Measurements from ENCODE around the gene NUBP2.

Gene NUBP2

DNA sequence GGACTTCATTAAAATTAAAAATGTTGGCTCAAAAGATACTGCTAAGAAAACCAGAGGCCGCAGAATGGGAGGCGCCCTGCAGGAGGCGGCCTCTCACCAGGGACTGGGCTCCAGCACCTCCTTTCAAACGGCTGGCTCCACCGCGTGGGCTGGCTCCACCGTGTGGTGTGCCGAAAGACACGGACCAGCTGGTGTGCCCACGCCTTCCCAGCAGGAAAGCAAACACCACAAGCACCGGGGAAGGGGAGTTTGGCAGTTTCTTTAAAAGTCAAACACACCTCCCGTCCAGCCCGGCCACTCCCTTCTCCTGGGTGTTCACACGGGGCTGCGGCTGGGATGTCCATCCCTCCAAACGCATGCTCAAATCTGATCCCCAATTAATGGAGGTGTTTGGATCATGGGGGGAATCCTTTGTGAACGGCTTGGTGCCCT is 30.0 kb downstream of the NUBP2 start:
- peak; percentile 71 to 89 (median 78) for DNase-seq

DNA sequence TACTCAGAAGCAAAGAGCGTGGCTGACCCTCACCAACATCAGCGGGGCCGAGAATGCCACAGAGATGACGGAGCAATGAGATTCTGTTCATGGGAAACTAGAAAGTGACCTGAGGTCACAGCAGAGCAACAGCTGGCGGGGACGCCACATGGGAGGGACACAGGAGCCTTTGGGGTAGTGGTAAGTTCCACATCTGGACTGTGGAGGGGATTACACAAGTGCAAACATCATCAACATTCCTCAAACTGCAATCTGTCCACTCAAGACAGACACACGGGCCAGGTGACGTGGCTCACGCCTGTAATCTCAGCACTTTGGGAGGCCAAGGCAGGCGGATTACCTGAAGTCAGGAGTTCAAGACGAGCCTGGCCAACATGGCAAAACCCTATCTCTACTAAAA is 32.7 kb downstream of the NUBP2 start:
- DNase-seq: no peak

DNA sequence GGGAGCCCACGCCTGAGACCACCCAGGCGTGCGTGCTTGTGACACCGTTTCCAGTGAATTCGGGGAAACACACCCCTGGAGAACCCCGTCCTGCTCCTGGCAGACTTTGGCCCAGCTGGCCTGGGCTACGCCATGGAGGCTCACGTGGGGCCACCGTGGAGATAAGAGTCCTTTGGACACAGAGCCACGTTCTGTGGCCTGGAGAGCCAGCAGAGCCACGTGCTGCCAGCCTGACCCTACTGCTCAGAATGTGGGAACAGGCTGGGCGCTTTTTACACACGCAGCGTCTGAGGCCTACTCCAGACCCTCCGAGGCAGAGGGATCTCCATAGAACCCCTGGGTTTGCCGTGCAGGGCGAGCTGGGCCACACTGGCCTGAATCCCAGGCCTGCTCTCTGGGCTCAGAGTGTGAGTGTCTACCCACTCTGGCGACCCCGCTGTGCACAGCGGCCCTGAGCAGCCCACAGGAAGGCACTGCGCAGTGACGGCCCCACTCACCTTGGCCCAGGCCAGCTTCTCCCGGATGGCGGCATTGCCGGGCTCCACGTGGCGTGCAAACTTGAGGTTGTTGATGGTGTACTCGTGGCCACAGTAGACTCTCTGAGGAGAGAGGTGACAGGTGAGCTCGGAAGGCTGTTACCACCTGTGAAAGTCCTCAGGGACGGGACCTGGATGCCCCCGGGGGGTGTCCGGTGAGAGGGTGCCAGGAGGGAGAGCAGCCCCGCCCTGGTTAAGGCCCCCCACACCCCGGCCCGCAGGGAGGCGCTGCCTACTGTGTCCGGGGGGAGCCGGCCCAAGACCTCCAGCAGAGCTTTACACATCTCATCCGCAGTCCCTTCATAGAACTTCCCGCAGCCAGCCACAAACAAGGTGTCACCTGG is 33.9 kb downstream of the NUBP2 start:
- no peak for DNase-seq

DNA sequence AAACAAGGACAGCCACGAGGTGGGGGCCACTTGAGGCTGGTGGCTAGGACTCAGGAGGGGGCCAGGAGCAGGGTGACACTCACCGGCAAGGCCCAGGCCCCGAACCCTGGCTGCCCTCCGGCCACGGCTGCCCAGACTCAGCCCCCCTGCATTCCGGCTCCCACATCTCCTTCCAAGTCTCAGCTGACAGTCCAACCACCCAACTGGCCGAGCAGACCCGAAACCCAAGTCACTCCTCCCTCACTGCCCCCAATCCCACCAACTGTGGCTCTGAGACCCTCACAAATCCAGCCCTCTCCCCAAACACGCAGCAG is 34.5 kb downstream of the NUBP2 start:
- no peak for DNase-seq

DNA sequence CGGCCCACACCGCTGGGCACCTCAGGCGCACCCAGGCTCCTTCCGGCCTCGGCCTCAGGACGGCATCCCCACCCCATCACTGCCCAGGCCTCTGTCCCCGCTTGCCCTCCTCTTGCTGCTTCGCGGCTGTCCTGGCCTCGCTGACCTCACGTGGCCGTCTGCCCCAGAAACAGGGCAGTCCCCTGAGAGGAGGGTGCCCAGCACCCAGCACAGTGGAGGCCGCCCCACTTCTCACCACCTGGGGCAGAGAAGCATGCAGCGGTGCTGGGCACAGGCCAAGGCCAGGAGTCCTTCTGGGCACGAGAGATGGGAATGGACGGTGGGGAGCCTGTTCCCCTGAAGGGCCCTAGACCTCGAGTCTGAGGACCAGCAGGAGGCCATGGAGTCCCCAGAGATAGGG is 35.0 kb downstream of the NUBP2 start:
- no peak for DNase-seq

DNA sequence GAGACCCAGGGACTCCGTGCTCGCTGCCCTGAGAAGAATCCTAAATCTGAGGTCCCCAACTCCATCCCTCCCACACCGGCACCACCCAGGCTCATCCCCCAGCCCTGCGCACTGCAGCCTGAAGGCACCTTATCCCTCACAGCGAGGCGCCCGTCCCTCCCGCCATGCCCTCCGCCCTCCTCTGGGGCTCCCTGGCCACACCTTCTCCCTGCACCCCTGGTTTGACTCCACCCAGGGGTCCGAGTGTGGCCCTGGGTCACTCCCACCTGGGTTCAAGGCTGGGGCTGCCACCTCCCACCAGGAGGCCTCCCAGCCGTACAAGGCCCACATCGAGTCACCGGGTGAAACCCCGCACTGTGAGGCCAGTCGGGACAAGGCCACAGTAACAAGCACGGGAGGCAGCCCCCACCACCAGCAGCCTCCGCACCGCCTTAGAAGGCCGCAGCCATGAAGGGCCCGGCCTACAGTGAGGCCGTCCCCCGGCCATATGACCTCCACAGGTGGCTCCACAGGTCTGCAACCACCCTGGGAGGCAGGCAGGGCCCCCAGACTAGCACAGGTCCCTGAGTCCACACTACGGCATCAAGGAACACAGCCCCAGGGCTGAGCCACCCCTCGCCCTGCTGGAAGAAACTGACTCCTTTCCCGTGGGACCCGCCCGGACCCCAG is 35.6 kb downstream of the NUBP2 start:
- DNase-seq: no peak

DNA sequence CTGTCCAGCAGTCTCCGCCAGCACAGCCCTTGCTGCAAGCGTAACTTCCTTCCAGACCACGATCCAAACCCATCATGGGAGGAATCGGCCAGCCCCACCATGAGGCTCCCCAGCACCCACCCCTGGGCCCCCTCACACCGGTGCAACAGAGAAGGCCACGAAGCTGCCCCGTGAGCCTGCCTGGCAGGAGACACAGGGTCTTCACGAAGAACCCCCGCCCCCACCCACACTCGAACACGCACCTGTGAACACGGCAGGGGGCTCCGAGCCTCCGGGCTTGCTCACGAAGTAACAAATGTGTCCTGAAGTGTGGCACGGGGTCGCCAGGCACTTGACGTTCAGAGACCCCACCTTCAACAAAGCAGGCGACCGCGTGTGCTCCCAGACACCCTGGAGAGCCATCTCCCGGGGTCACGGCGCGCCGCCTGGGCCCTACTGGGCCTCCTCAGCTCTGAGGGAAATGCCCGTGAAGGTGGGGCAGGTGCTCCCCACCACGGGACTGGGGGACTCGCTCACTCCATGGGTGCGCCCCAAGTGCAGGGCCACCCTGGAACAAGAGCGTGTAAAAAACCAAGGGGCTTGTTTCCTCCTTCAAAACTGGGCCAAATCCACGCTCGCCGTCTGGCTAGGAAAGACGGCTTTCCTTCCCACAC is 36.2 kb downstream of the NUBP2 start:
- DNase-seq: no peak

DNA sequence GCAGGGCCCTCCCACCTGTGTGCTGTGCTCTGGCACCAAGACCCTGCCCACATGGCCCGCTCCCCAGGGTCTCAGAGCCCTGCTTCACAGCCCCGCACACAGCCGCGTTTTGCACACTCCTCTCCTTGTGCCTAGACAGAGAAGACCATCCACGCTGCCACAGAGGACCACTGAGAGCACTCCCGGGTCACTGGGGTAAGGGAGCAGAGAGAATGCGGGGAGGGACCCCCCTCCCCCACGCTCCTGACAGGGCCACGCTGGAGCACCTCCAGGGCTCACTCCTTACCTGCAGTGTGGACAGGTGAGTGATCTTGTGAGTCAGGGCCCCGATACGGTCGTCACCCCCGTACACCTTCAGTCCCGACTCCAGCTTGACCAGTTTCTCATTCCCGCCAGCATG is 36.9 kb downstream of the NUBP2 start:
- DNase-seq: no peak

DNA sequence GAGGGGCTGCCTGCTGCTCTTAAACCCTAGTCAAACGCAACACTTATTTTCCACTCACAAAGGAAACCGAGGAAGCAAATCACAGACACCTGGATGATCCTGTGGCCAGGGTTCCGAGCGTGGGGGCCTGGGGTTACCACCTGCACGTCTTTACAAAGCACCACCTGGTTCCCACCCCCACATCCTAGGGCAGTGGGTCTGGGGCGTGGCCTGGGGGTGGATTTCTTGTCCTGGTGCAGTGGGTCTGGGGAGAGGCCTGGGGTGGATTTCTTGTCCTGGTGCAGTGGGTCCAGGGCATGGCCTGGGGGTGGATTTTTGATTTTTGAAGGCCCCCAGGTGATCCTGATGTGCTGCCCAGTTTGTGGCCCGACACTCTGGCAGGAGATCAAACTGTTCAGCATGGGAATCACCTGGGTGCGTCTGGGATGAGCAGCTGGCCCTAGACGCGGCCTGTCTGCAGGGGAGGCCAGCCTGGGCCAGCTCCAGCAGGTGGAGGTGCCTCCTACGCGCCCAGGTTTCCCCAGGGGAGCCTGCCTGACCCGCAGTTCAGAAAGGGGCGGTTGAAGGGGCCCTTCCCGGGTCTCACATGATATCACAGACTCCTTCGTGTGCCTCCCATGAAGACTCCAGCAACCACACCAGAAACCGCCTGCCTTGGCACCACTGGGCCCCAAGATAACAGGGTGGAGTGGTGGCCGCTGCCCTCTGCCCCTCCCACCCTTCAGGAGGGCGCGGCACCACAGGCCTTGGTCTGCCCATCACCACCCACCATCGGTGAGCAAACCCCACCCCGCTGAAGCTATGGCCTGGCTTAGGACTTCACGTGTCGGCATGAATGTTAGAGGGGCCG is 37.6 kb downstream of the NUBP2 start:
- DNase-seq: no peak

DNA sequence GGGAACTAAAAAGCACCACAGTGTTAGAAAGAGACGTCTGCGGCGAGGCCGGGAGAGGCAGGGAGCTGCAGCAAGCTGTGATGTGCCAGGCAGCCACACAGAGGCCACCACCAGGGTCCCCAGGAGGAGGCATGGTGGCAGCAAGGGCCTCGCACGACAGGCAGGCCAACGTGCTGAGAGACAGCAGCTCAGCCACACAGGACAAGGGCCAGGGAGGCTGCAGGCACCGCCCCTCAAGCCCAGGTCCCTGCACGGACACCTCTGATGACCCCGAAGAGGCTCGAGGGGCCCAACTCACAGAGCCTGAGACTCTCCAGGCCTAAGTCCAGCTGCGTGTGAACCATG is 38.2 kb downstream of the NUBP2 start:
- DNase-seq: no peak

DNA sequence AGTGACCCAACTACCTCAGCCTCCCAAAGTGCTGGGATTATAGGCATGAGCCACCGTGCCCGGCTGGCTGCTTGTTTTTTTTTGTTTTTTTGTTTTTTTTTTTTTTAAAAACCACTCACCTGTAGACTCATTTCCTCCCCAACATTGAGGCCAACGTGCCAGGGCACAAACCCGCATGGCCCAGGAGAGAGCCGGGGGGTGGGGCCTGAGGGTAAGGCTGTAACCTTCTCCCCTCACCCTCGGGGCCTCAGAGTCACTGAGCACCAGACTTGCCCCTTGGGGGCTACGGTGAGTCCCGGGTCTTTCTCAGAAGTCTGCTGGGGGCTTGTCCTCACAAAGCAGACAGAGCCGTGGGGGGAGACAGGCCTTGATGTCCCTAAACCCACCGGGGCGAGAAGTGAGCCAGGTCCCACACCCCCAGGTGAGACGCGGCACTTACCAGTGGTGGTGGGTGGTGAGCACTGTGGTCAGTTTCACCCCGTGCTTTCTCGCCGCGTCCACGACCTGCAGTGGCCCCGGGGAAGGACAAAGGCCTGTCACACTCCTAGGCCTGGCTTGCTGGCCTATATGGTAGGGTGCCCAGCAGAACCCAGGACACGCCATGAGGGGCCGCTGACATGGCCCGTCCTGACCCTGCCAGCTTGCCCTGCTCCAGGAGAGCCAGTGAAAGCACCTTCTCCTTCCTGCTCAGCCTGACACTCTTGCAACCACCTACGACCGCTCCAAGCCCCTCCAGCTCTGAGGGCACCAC is 39.3 kb downstream of the NUBP2 start:
- no peak for DNase-seq

DNA sequence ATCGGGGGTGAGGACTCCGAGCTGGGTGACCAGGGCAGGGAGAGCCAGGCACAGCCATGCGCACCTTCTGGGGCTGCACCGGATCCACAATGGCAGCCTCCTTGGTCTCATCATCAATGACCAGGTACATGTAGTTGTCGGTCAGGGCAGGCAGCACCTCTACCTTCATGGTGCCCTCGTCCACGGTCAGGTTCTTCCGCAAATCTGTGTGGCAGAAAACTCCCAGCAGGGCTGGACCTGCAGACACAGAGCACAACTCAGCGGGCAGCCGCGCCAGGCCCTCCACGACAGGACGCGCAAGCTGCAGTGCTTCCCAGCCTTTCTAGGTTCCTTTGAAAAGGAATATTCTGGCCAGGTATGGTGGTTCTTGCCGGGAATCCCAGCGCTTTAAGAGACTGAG is 40.0 kb downstream of the NUBP2 start:
- DNase-seq: no peak

DNA sequence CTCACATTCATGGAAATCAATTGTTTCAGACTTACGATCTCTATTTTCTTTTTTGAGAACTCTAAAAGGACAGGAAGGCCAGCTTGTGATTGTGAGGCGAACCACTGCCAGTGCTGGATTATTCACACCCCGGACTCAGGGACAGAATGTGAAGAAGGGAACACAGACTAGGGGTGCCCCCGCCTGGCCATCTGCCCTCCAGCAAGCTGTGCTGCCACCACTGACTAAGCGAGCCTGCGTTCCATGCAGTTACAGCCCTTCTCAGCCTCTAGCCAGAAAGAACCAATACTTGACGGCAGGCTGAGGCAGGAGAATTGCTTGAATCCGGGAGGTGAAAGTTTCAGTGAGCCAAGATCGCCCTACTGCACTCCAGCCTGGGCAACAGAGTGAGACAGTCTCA is 41.1 kb downstream of the NUBP2 start:
- DNase-seq: peak in 2 of 4 experiments; percentile 12 to 26

DNA sequence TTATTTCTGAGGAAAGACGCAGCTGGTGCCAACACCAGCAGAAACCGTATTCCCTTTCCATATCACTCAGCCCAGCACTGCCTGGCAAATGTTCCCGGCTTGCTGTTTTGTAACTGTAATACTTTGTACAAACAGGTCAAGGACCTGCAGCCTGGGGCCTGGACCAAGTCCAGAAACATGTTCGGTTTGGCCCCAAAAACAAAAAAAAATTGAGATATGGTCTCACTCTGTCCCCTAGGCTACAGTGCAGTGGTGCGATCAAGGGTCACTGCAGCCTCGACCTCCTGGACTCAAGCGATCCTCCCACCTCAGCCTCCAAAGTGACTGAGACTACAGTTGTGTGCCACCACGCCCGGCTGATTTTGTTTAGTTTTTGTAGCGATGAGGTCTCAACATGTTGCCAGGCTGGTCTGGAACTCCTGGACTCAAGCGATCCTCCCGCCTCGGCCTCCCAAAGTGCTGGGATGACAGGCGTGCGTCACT is 42.7 kb downstream of the NUBP2 start:
- DNase-seq: no peak

DNA sequence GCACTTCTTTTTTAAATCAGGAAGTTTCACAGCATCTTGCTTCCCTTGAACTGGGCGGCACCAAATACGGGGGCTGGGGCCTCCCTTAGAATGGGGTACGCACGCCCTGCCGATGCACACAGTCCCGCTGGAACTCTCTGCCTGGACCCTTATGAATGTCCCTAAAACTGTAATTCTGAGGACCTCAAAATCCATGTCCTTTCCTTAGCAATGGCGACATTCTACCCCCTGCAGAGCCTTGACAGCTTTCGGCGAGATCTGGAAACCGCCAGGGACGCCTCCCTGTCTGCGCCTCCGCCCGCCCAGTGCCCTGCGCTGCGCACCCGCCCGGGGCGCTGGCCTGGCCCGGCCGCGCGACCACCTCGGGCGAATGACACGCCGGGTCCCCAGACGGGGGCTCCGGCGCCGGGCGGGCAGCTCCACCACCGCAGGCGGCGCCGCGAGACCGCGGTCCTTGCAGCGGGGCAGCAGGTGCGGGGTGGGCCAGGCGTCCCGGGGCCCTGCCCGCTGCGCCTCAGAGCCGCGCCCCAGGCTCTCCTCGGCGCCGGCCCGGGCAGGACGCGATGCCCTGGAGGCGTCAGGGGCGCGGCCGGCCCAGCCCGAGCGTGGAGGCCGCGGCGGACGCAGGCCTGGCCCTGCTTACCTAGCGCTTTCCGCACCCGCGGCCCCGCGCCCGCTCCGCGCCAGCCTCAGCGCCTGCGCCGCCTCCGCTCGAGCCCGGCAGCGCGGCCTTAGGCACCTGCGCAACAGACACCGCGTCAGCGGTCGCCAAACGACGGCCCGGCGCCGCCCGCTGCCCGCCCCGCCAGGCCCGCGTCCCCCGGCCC is 43.3 kb downstream of the NUBP2 start:
- DNase-seq: peak; percentile 62 to 90 (median 80)

DNA sequence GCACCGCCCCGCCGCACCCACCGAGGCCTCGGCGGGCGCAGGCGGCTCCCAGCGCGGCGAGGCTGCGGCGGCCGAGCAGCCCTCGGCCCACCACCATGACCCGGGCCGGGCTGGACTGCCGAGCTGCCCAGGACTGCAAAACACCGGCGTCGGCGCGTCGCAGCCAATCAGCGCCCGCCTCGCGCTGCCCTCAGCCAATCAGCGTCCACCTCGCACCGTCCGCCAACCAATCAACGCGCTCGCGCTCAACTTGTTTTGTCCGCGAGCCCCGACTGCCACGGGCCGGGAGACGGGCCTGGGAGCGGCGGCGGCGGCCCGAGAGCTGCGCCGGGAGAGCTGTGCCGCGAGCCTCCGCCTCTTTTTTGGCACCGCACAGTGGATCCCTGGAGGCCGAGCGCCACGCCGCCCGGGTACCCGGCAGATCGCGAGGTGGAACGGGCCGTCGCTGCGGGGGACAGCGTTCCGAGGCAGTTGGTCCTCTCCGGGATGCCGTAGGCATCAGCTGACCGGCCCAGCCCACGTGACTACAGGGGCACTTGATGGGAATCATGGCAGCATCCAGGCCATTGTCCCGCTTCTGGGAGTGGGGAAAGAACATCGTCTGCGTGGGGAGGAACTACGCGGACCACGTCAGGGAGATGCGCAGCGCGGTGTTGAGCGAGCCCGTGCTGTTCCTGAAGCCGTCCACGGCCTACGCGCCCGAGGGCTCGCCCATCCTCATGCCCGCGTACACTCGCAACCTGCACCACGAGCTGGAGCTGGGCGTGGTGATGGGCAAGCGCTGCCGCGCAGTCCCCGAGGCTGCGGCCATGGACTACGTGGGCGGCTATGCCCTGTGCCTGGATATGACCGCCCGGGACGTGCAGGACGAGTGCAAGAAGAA is 44.2 kb downstream of the NUBP2 start, which contains the start of the genes FAHD1 and HAGH:
Gene FAHD1, plus strand, starts transcription at position 516 of the 883 bp plus-strand sequence. Its CDS starts 33 bp downstream, at position 549.
Gene HAGH, minus strand, starts transcription at position 135 of the 883 bp plus-strand sequence. Its CDS starts 38 bp downstream, at position 97.
- peak; percentile 96 to 97 (median 97) for DNase-seq

DNA sequence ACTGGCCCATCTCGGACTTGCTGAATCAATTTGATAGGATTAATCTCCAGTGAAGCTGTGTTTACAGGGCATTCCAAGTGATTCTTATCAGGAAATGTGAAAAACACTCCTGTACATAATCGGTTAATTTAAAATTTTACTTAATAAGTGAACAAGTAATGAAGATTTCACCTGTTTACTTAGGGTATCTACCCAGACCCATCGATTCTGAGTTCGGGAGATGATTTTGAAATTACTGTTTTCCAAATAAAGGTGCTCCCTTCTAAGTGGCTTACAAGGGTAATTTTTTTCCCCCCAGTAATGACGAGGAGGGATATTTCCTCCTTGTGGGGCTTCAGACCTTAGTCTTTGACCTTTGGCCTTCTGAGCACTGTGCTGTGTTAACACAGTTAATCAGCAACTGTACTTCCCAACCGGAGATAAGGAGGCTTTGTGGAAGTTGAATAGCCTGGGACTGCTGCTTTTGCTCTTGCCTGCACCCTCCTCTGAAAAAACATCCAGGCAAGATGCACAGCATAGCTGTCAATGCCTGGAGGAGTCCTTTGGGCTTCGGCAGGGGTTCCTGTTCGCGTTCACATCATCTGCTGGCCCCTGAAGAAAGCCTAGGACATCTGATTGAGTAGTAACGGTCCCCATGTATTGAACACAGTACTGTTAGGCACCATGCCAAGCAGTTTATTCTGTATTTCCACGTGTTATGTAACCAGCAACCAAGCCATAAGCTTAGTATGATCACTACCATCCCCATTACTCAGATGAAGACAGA is 46.1 kb downstream of the NUBP2 start:
- DNase-seq: peak in 2 of 4 experiments; percentile 2 to 13

DNA sequence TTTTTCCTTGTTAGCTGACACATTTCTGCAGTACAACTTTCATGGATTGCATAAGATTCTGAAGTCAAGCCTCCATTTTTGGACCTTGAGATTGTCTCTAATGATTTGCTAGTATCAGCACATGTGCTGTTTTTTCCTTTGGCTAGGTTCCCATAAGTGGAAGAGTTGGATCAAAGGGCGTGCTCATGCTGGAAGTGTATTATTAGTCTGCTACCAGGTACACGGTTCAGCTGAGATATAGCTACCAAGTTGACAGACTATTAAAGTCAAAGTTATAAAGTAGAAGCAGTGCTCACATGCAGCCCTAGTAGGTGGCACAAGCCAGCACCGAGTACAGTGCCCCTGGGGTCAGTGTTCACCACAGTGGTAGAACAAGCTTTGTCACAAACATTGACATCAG is 47.5 kb downstream of the NUBP2 start:
- no peak for DNase-seq
